ENCODE measurements around the gene ANP32E. TPM values are rescaled to one million over a fixed set of nuclear protein-coding genes. Genes with fewer than 3 reads are reported as not detected.

Gene ANP32E
- total and polyA plus RNA-seq, 3 donors from 2014 or later, result 8.9 to 11.8 (median 10.5) TPM

DNA sequence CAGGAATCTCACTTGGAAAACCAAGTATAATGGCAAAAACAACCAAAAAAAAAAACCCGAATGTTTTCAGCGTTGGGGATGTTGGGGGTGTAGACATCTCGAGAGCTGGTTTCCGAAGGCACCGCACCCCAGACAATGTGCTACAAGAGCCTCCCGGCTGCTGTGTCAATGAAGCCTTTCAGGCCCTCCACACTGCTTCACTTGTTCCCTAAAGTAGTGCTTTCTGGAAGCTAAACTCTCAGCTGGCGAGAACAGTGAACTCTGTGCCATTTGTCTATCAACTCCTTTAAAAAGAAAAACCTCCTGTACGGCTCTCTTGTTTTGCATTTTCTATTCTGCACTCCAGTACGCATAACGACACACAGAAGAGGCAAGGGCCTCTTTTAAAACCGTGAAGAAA is 53.7 kb downstream of the ANP32E start:
- Histone ChIP-seq H3K4me3 (no peak overlapping the region), H3K36me3 (ENCODE audit: low read depth, missing control alignments) (no peaks in the 10 kb centered on the region), H3K27ac (no peak overlapping the region), H3K4me1 (no peaks in the 10 kb centered on the region), H3K27me3 (no peaks in the 10 kb centered on the region), H3K9me3 (no peaks in the 10 kb centered on the region)
- no peak for DNase-seq
- intact Hi-C loops (cut with DNase I; ENCODE audit: low total_unique reads), result no loop called here
- TF ChIP-seq, protein P1, sequence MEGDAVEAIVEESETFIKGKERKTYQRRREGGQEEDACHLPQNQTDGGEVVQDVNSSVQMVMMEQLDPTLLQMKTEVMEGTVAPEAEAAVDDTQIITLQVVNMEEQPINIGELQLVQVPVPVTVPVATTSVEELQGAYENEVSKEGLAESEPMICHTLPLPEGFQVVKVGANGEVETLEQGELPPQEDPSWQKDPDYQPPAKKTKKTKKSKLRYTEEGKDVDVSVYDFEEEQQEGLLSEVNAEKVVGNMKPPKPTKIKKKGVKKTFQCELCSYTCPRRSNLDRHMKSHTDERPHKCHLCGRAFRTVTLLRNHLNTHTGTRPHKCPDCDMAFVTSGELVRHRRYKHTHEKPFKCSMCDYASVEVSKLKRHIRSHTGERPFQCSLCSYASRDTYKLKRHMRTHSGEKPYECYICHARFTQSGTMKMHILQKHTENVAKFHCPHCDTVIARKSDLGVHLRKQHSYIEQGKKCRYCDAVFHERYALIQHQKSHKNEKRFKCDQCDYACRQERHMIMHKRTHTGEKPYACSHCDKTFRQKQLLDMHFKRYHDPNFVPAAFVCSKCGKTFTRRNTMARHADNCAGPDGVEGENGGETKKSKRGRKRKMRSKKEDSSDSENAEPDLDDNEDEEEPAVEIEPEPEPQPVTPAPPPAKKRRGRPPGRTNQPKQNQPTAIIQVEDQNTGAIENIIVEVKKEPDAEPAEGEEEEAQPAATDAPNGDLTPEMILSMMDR (IDR thresholded peaks at IDR 0.05), result no peak
- no peak for TF ChIP-seq POLR2A (IDR thresholded peaks at IDR 0.05)
- 87 to 94% methylated on average over 11 of the region's 11 CpGs for WGBS, 2 donors

DNA sequence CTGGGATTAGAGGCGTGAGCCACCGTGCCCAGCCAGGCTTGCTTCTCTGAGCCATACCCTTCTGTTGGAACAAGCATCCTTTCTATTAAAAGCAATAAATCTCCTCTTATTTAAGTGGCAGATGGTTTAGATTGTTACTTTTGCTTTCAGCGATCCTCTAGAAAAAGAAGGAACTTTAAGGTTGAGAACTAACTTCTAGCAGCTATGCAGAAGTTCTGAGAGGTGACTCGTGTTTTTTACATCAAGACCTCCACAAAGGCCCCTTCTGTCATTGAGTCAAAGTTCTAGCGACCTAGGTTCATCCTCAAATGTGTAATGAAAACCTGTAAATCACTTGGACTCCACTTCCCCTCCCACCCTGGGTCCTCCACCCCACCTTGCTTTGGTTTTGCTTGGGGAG is 55.4 kb downstream of the ANP32E start:
- intact Hi-C loops (cut with DNase I; ENCODE audit: low total_unique reads), result no loop called here
- Histone ChIP-seq H3K4me3 (no peak overlapping the region), H3K36me3 (ENCODE audit: low read depth, missing control alignments) (no peaks in the 10 kb centered on the region), H3K27me3 (no peaks in the 10 kb centered on the region), H3K27ac (no peak overlapping the region), H3K9me3 (no peaks in the 10 kb centered on the region), H3K4me1 (no peaks in the 10 kb centered on the region)
- WGBS, 2 donors, result 72 to 84% methylated on average over 5 of the region's 5 CpGs
- TF ChIP-seq POLR2A (IDR thresholded peaks at IDR 0.05), result no peak
- TF ChIP-seq, protein P1 (IDR thresholded peaks at IDR 0.05), result no peak
- DNase-seq, result no peak

DNA sequence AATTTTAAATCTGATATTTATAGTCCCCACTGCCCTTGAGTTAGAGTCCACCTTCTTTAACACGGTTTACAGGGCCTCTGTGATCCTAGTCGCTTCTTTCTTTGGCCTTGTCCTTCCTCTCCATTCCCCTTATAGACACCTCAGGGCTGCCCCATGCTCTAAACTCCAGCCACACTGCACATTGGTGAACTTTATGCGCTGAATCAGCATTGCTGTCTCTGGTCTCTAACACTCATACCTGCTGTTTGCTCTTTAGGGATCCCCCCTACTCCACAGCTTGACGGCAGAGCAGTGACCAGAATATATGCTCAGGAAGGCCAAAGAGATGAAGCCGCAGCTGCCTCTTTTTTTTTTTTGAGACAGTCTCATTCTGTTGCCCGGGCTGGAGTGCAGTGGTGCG is 56.0 kb downstream of the ANP32E start:
- Histone ChIP-seq H3K4me1 (no peaks in the 10 kb centered on the region), H3K9me3 (no peaks in the 10 kb centered on the region), H3K36me3 (ENCODE audit: low read depth, missing control alignments) (no peaks in the 10 kb centered on the region), H3K27me3 (no peaks in the 10 kb centered on the region), H3K4me3 (no peak overlapping the region), H3K27ac (no peak overlapping the region)
- DNase-seq, result no peak
- TF ChIP-seq POLR2A (IDR thresholded peaks at IDR 0.05), result no peak
- intact Hi-C loops (cut with DNase I; ENCODE audit: low total_unique reads), result no loop called here
- WGBS, 2 donors, result 90 to 93% methylated on average over 7 of the region's 7 CpGs

DNA sequence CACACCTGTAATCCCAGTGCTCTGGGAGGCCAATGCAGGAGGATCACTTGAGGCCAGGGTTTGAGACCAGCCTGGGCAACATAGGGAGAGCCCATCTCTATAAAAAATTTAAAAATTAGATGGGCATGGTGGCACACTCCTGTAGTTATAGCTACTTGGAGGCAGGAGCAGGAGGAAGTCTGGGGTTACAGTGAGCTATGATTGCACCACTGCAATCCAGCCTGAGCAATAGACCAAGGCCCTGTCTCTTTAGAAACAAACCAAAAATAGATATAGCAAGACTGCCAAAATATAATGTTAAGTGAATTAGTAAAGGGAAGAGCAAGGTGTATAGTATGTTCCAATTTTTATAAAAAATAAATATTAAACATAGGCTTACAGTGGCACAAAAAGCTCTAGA is 57.4 kb downstream of the ANP32E start:
- TF ChIP-seq, protein P1 (IDR thresholded peaks at IDR 0.05), result no peak
- TF ChIP-seq POLR2A (IDR thresholded peaks at IDR 0.05), result no peak
- no peak for DNase-seq
- Histone ChIP-seq H3K27ac (no peak overlapping the region), H3K27me3 (no peaks in the 10 kb centered on the region), H3K4me1 (no peaks in the 10 kb centered on the region), H3K4me3 (no peak overlapping the region), H3K9me3 (no peaks in the 10 kb centered on the region), H3K36me3 (ENCODE audit: low read depth, missing control alignments) (no peaks in the 10 kb centered on the region)
- intact Hi-C loops (cut with DNase I; ENCODE audit: low total_unique reads), result no loop called here

DNA sequence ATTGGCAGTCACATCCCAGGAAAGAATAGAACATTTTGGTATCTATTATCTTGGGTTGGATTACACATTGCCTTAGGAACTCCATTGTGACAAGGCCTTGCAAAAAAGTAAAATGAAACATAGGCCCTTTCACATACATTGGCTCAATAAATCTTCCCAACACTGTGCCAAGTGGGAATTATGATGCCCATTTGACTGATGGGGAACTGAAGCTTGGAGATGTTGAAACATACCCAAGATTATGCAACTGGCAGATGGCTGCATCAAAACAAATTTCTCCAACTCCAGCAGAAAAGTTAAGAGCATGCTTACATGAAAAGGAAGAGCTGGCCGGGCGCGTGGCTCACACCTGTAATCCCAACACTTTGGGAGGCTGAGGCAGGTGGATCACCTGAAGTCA is 59.3 kb downstream of the ANP32E start:
- H3K4me1 ChIP-seq, result no peaks in the 10 kb centered on the region
- no peaks in the 10 kb centered on the region for H3K36me3 ChIP-seq (ENCODE audit: low read depth, missing control alignments)
- DNase-seq, result no peak
- no peaks in the 10 kb centered on the region for H3K9me3 ChIP-seq
- intact Hi-C loops (cut with DNase I; ENCODE audit: low total_unique reads), result no loop called here
- no peak overlapping the region for H3K27ac ChIP-seq
- WGBS, 2 donors, result 88 to 97% methylated on average over 3 of the region's 3 CpGs
- no peaks in the 10 kb centered on the region for H3K27me3 ChIP-seq
- no peak for TF ChIP-seq POLR2A (IDR thresholded peaks at IDR 0.05)
- TF ChIP-seq, protein P1 (IDR thresholded peaks at IDR 0.05), result no peak
- no peak overlapping the region for H3K4me3 ChIP-seq
